PC-3 (cell line): ENCODE results near the gene MBOAT7.

Source experiments
- EZH2 ChIP-seq: fragments of 300-600 bp; sonication (generic); IDR thresholded peaks from one replicate; pipeline ENCODE4 v1.6.1; 2017; ENCODE audit warnings: antibody characterized with exemption, mild to moderate bottlenecking, low read length; ENCODE audit not compliant: unreplicated experiment
- TF ChIP-seq, protein P1 (sequence below): fragments of 300-600 bp; sonication (generic); conservative IDR thresholded peaks from 2 replicates; pipeline ENCODE4 v1.5.1; 2017; ENCODE audit warnings: antibody characterized with exemption, low read depth, mild to moderate bottlenecking, low read length

DNA sequence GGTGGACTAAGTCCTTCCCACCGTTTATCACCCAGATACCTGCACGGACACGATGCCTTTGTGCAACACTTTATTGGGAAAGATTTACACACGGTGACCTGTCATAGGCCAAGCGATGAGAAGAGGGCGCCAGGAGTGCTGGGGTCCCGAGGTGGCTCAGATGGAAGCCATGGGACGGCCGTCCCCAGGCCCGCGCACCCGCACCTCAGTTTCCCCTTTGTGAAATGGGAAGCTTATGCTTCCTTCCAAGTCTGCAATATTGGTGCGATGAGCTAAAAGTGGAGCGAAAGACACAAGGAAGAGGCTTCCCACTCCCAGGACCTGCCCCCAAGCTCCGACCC, 16.1 kb downstream of the MBOAT7 start:
- no peak for TF ChIP-seq EZH2
- TF ChIP-seq, protein P1, sequence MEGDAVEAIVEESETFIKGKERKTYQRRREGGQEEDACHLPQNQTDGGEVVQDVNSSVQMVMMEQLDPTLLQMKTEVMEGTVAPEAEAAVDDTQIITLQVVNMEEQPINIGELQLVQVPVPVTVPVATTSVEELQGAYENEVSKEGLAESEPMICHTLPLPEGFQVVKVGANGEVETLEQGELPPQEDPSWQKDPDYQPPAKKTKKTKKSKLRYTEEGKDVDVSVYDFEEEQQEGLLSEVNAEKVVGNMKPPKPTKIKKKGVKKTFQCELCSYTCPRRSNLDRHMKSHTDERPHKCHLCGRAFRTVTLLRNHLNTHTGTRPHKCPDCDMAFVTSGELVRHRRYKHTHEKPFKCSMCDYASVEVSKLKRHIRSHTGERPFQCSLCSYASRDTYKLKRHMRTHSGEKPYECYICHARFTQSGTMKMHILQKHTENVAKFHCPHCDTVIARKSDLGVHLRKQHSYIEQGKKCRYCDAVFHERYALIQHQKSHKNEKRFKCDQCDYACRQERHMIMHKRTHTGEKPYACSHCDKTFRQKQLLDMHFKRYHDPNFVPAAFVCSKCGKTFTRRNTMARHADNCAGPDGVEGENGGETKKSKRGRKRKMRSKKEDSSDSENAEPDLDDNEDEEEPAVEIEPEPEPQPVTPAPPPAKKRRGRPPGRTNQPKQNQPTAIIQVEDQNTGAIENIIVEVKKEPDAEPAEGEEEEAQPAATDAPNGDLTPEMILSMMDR, result no peak
